Skeletal muscle tissue (tissue), 4 donors: ENCODE results near the gene FHOD1. TPM values are rescaled to one million over a fixed set of nuclear protein-coding genes. Genes with fewer than 3 reads are reported as not detected.
A peak's percentile ranks its signal among the peaks of the same experiment; 100 is the strongest.

Experiments used
- H3K27ac ChIP-seq: one replicate; pipeline ENCODE4 v1.7.0; 2013; ENCODE audit warnings: mild to moderate bottlenecking, low read depth, low read length, inconsistent platforms
- H3K27me3 ChIP-seq, 3 donors: one replicate each; pipeline ENCODE4 v1.7.0; 2013; ENCODE audit warnings: low read length in 3 of 3; ENCODE audit not compliant: control insufficient read depth in 3 of 3, insufficient read depth in 3 of 3
- H3K36me3 ChIP-seq, 3 donors: one replicate each; pipeline ENCODE4 v1.7.0; 2013; ENCODE audit warnings: low read length in 3 of 3; ENCODE audit not compliant: control insufficient read depth in 3 of 3, insufficient read depth in 3 of 3
- H3K4me1 ChIP-seq, 3 donors: one replicate each; pipeline ENCODE4 v1.7.0; 2013; ENCODE audit warnings: low read length in 3 of 3, mild to moderate bottlenecking in 3 of 3; ENCODE audit not compliant: control insufficient read depth in 3 of 3, insufficient read depth in 3 of 3
- H3K4me3 ChIP-seq, 3 donors: one replicate each; pipeline ENCODE4 v1.7.0; 2013; ENCODE audit warnings: low read length in 3 of 3
- H3K9ac ChIP-seq, 3 donors: one replicate each; pipeline ENCODE4 v1.7.0; 2013; ENCODE audit warnings: low read length in 3 of 3, mild to moderate bottlenecking in 3 of 3, moderate library complexity in 2 of 3, low read depth in 1 of 3
- H3K9me3 ChIP-seq, 3 donors: one replicate each; pipeline ENCODE4 v1.7.0; 2013; ENCODE audit warnings: low read length in 3 of 3; ENCODE audit not compliant: control insufficient read depth in 3 of 3
- total RNA-seq: library from RNA; depleted of rRNA; stranded (reverse); fragments of >200 nt; gene quantifications from one replicate; pipeline ENCODE4 v1.2.3, GENCODE V29; 2014
- donor health status: Osteomylitis.

Gene FHOD1
- total RNA-seq, 1 donor from 2014 or later = 5.2 TPM

DNA sequence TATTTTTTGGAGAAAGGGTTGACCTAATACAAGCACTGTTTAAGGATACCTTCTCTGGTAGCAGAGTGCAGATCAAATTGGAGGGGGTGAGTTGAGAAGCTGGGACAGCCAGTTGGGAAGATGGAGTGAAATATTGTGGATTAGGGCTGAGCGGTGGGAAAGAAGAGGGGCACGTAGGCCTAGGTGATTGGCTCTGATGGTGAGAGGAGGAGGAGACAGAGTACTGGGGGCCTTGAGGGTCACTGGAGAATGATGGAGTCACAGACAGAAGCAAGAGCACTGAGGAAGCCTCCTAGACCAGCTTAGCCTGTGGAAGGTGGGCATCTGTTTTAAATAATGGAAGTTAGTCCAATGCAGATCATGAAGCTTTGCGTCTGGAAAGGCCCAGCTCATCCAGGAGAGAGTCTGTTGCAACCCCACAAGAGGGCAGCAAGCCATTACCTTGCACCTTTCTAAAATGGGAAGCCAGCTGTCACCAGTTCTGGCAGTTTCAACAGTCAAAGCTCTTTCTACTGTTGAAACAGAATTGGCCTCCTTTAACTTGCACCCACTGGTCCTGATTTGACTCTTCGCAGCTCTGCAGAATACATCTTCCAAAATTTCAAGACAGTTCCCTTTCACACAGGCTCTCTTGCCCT, 13.3 kb upstream of the FHOD1 start:
- Histone ChIP-seq H3K4me3 (peak overlapping the region in 1 of 3 donors; percentile 45), H3K4me1 (peaks cover 9 to 11% (median 11%) of the 10 kb centered on the region in 3 donors), H3K27me3 (no peaks in the 10 kb centered on the region), H3K27ac (peak overlapping the region; percentile 72), H3K9ac (peak overlapping the region; percentile 34 to 74 (median 47)), H3K9me3 (no peaks in the 10 kb centered on the region), H3K36me3 (peaks cover 0 to 4% (median 2%) of the 10 kb centered on the region in 3 donors)

- H3K27ac ChIP-seq = no peak overlapping the region
- no peaks in the 10 kb centered on the region for H3K9me3 ChIP-seq
- H3K36me3 ChIP-seq = peaks cover 2 to 4% (median 4%) of the 10 kb centered on the region in 3 donors
- H3K27me3 ChIP-seq = no peaks in the 10 kb centered on the region
- no peak overlapping the region for H3K4me3 ChIP-seq
- peak overlapping the region in 1 of 3 donors; percentile 45 for H3K9ac ChIP-seq
- peaks cover 9 to 11% (median 11%) of the 10 kb centered on the region in 3 donors for H3K4me1 ChIP-seq
Measured at GRCh38 chr16:67259705-67260104, 12.4 kb upstream of the FHOD1 start.

DNA sequence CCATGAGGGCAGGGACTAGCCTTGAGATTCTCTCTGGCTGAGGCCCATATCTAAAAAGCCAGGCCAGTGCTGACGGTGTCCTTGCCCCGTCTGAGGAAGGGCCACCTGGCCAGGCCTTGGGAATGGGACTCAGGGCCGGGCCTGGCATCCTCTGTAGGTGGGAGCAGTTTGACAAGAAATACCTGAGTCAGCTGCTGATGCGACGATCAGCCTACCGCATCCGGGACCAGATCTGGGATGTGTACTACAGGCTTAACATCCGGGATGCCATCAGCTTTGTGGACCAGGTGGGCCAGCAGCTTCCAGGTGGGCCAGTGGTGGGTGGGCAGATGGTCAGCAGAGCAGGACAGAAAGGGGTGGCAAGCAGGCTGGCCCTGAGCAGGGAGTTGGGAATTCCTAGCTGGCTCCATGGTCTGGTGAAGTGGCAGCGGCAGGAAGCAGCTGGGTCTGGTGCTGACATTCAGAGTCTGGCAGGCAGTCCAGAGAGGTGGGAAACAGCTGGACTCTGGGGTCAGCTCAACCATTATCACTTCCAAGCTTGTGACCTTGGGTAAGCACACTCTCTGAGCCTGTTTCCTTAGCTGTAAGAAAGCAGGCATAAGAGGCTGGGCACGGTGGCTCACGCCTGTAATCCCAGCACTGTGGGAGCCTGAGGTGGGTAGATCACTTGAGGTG, 11.0 kb upstream of the FHOD1 start:
- peaks cover 2 to 4% (median 4%) of the 10 kb centered on the region in 3 donors for H3K36me3 ChIP-seq
- peaks cover 9 to 11% (median 11%) of the 10 kb centered on the region in 3 donors for H3K4me1 ChIP-seq
- H3K9ac ChIP-seq = no peak overlapping the region

GRCh38 chr16:67257486-67258160, 10.3 kb upstream of the FHOD1 start:
- Histone ChIP-seq H3K4me1 (peaks cover 12 to 14% (median 14%) of the 10 kb centered on the region in 3 donors), H3K9ac (no peak overlapping the region), H3K4me3 (no peak overlapping the region), H3K27ac (no peak overlapping the region), H3K27me3 (no peaks in the 10 kb centered on the region), H3K9me3 (no peaks in the 10 kb centered on the region), H3K36me3 (peaks cover 2 to 4% (median 4%) of the 10 kb centered on the region in 3 donors)

More for the DNA sequence above, 11.0 kb upstream of the FHOD1 start:
- Histone ChIP-seq H3K27ac (no peak overlapping the region), H3K4me3 (no peak overlapping the region), H3K9me3 (no peaks in the 10 kb centered on the region), H3K27me3 (no peaks in the 10 kb centered on the region)

DNA sequence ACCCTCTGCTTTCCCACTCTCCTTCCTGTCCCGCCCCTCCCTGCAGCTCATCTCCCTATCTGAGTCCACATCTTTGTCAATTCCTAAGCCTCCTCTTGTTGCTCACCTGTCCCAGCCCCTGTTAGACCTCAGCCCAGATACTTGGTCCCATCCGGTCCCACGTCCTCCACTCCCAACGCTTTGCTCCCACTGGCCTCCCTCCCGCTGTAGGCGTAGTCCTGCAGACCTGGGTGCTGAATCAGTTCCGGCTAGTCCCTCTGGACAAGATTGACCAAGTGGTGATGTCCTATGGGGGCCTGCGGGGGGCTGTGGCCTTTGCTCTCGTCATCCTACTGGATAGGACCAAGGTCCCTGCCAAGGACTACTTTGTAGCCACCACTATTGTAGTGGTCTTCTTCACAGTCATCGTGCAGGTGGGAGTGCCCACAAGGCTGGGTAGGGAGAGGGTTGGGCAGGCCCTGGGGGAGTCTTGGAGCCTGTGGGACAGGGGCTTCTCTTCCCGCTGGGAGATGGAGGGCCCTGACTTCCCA, 9.5 kb upstream of the FHOD1 start:
- Histone ChIP-seq H3K27ac (no peak overlapping the region), H3K4me1 (peaks cover 15 to 18% (median 17%) of the 10 kb centered on the region in 3 donors), H3K4me3 (no peak overlapping the region), H3K9me3 (no peaks in the 10 kb centered on the region), H3K9ac (peak overlapping the region in 1 of 3 donors; percentile 25), H3K36me3 (peaks cover 2 to 4% (median 4%) of the 10 kb centered on the region in 3 donors), H3K27me3 (no peaks in the 10 kb centered on the region)

DNA sequence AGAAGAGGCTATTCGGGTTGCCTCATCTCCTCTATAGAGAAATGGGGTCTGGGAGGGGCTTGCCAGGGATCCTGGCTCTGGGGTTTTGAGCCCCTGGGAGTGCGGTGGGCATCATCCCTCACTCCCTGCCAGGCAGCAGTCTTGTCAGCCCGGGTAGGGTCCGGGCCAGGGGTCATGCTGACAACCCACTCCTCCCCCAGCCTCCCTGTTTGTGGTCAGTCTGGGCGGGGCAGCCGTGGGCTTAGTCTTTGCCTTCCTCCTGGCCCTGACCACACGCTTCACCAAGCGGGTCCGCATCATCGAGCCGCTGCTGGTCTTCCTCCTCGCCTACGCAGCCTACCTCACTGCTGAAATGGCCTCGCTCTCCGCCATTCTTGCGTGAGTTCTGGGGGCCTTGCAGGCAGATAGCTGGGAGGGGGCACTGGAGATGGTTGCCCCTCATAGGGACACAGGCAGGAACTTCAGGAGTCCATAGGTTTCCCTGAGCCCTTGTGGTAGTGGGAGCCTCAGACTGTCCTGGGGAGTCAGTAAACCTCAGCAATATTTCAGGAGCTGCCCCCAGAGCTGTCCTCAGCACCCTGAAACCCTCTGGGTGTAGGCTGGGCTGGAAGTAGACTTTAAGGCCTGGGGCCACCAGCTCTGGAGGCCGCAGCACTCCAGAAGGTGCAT, 8.4 kb upstream of the FHOD1 start:
- H3K36me3 ChIP-seq = peaks cover 2 to 4% (median 4%) of the 10 kb centered on the region in 3 donors
- H3K4me1 ChIP-seq = peaks cover 10 to 12% (median 11%) of the 10 kb centered on the region in 3 donors
- H3K27me3 ChIP-seq = no peaks in the 10 kb centered on the region
- no peak overlapping the region for H3K9ac ChIP-seq
- H3K9me3 ChIP-seq = no peaks in the 10 kb centered on the region
- no peak overlapping the region for H3K4me3 ChIP-seq
- no peak overlapping the region for H3K27ac ChIP-seq

- H3K4me1 ChIP-seq = peaks cover 6 to 9% (median 7%) of the 10 kb centered on the region in 3 donors
- H3K27ac ChIP-seq = no peak overlapping the region
- peaks cover 2 to 4% (median 4%) of the 10 kb centered on the region in 3 donors for H3K36me3 ChIP-seq
- H3K27me3 ChIP-seq = no peaks in the 10 kb centered on the region
- no peak overlapping the region for H3K9ac ChIP-seq
- H3K4me3 ChIP-seq = no peak overlapping the region
- no peaks in the 10 kb centered on the region for H3K9me3 ChIP-seq
Measured at GRCh38 chr16:67254801-67255552, 7.7 kb upstream of the FHOD1 start.

DNA sequence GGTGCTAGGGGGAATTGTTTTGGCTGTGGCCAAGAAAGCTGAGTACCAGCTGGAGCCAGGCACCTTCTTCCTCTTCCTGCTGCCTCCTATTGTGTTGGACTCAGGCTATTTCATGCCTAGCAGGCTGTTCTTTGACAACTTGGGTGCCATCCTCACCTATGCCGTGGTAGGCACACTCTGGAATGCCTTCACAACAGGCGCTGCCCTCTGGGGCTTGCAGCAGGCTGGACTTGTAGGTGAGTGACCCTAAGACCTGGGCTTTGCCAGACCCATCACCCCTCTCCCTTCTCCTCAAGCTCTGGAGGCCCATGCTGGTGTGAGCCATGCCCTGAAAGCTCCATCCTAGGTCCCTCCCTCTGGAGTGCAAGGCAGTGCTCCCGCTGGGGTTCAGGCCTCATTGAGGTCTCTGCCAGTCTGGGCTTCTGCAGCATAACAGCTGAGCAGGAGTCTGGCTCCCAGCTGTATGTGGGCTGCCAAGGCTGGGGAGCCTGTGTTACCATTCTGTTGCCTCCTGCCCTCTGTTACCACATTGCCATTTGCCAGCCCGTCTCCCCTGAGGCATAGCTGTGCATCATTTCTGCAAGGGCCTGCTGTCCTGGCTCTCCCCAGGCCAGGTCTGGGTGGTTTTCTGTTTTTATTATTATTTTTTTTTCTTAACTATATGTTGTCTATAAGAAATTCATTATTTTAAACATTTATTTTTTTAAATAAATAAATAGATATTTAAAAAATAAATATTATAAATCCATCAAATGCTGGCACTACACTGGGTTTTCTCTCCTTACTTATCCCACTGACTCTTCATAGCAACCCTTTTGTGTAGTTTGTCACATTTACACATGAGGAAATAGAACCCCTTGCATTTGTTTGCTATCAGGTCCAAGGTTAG, 5.6 kb upstream of the FHOD1 start:
- Histone ChIP-seq H3K9ac (peak overlapping the region in 2 of 3 donors; percentile 33 to 41), H3K27ac (no peak overlapping the region), H3K27me3 (peaks cover 0 to 4% (median 0%) of the 10 kb centered on the region in 3 donors), H3K9me3 (no peaks in the 10 kb centered on the region), H3K4me3 (no peak overlapping the region), H3K36me3 (peaks cover 2 to 4% (median 2%) of the 10 kb centered on the region in 3 donors), H3K4me1 (peaks cover 22 to 26% (median 24%) of the 10 kb centered on the region in 3 donors)
